ENCODE results near the gene ZNF302. TPM values are rescaled to one million over a fixed set of nuclear protein-coding genes. Genes with fewer than 3 reads are reported as not detected.

Gene ZNF302
- total RNA-seq, 4 donors from 2014 or later, result 20.4 to 29.5 (median 21.6) TPM

GRCh38 chr19:34715357-34715756 lies 37.9 kb downstream of the ZNF302 start:
- peaks cover 0 to 6% (median 0%) of the 10 kb centered on the region in 4 donors for H3K4me1 ChIP-seq
- TF ChIP-seq EP300 (IDR thresholded peaks at IDR 0.05) (no peak), CTCF (IDR thresholded peaks at IDR 0.05) (no peak), POLR2AphosphoS5 (IDR thresholded peaks at IDR 0.05) (no peak), POLR2A (IDR thresholded peaks at IDR 0.05; ENCODE audit: low read depth) (no peak)
- no peak for DNase-seq (ENCODE audit: extremely low spot score)
- peaks cover 0 to 5% (median 0%) of the 10 kb centered on the region in 4 donors for H3K27me3 ChIP-seq
- H3K36me3 ChIP-seq, result no peaks in the 10 kb centered on the region
- H3K27ac ChIP-seq (replicated peaks in 1 of 4), result no peak overlapping the region
- intact Hi-C loops (cut with DNase I), result no loop called here
- H3K9me3 ChIP-seq, result peaks cover 0 to 5% (median 0%) of the 10 kb centered on the region in 4 donors
- H3K4me3 ChIP-seq, result no peak overlapping the region

GRCh38 chr19:34722353-34722752 lies 44.9 kb downstream of the ZNF302 start:
- TF ChIP-seq EP300 (IDR thresholded peaks at IDR 0.05), result no peak
- no peak for TF ChIP-seq POLR2AphosphoS5 (IDR thresholded peaks at IDR 0.05)
- TF ChIP-seq CTCF (IDR thresholded peaks at IDR 0.05), result no peak
- TF ChIP-seq POLR2A (IDR thresholded peaks at IDR 0.05; ENCODE audit: low read depth), result no peak
- 58% methylated on average over 7 of the region's 11 CpGs for WGBS
- Histone ChIP-seq H3K27me3 (peaks cover 0 to 8% (median 0%) of the 10 kb centered on the region in 4 donors), H3K36me3 (no peaks in the 10 kb centered on the region), H3K27ac (replicated peaks in 1 of 4) (no peak overlapping the region), H3K9me3 (no peaks in the 10 kb centered on the region), H3K4me3 (no peak overlapping the region), H3K4me1 (no peaks in the 10 kb centered on the region)
- no peak for DNase-seq (ENCODE audit: extremely low spot score)
- intact Hi-C loops (cut with DNase I), result no loop called here

- DNase-seq (ENCODE audit: extremely low spot score), result no peak
- WGBS, result 35% methylated on average over 4 of the region's 6 CpGs
- H3K36me3 ChIP-seq, result no peaks in the 10 kb centered on the region
- H3K27ac ChIP-seq (replicated peaks in 1 of 4), result no peak overlapping the region
- no peak overlapping the region for H3K4me3 ChIP-seq
- TF ChIP-seq EP300 (IDR thresholded peaks at IDR 0.05) (no peak), POLR2AphosphoS5 (IDR thresholded peaks at IDR 0.05) (no peak), CTCF (IDR thresholded peaks at IDR 0.05) (no peak), POLR2A (IDR thresholded peaks at IDR 0.05; ENCODE audit: low read depth) (no peak)
- no peaks in the 10 kb centered on the region for H3K4me1 ChIP-seq
- intact Hi-C loops (cut with DNase I), result no loop called here
- H3K27me3 ChIP-seq, result peaks cover 0 to 8% (median 0%) of the 10 kb centered on the region in 4 donors
- H3K9me3 ChIP-seq, result no peaks in the 10 kb centered on the region
Measured at GRCh38 chr19:34725400-34725799, 47.9 kb downstream of the ZNF302 start.

GRCh38 chr19:34731019-34731829 lies 53.7 kb downstream of the ZNF302 start:
- 93% methylated on average over 6 of the region's 11 CpGs for WGBS
- Histone ChIP-seq H3K4me1 (peaks cover 19 to 36% (median 29%) of the 10 kb centered on the region in 4 donors), H3K4me3 (no peak overlapping the region), H3K27me3 (peaks cover 0 to 8% (median 0%) of the 10 kb centered on the region in 4 donors), H3K36me3 (peaks cover 0 to 10% (median 7%) of the 10 kb centered on the region in 4 donors), H3K27ac (replicated peaks in 1 of 4) (no peak overlapping the region), H3K9me3 (no peaks in the 10 kb centered on the region)
- DNase-seq (ENCODE audit: extremely low spot score), result no peak
- TF ChIP-seq EP300 (IDR thresholded peaks at IDR 0.05), result no peak
- TF ChIP-seq POLR2AphosphoS5 (IDR thresholded peaks at IDR 0.05), result no peak
- no peak for TF ChIP-seq CTCF (IDR thresholded peaks at IDR 0.05)
- TF ChIP-seq POLR2A (IDR thresholded peaks at IDR 0.05; ENCODE audit: low read depth), result no peak
- intact Hi-C loops (cut with DNase I), result loop anchor here (5.0 kb wide), 1 partner anchor 54 kb away; the partner anchor contains the start of genes SCGB2B2 and ZNF302

All from esophagus muscularis mucosa (tissue), 4 donors.